ENCODE measurements around the gene RIPK4.

The RIPK4 gene

DNA sequence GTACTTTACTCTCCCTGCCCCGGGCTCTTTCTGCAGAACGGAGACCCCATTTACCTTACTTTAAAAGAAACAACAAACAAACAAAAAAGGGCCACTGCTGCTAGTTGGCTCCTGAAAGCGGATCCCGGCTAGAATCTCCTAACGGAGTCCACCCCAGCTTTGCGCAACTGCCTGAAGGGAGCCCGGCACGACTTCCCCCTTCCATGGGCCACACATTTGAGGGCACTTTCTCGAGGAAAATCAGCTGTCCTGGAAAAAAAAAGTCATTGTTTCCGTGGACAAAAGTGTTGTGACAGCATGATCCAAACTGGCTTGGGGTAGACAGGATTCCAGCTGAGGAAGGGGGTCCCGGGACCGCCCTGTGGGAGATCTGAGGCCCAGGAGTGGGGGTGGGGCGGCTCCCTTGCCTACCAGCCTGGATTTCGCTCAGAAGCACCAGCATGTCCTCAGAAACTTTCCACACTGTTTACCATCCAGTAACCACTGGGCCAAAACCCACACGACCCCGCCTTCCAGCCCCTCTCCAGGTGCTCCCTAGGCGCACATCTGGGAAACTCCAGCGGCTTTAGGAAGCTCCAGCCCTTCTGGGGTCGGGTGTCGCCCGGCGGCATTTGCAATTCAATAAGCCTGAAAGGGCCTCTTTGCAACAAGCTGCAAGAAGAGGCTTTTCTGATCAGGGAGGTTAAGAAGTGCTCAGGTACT lies 4.8 kb downstream of the RIPK4 start:
- DNase-seq (ENCODE audit: low read depth, low spot score): no peak
- TF ChIP-seq, protein P1, sequence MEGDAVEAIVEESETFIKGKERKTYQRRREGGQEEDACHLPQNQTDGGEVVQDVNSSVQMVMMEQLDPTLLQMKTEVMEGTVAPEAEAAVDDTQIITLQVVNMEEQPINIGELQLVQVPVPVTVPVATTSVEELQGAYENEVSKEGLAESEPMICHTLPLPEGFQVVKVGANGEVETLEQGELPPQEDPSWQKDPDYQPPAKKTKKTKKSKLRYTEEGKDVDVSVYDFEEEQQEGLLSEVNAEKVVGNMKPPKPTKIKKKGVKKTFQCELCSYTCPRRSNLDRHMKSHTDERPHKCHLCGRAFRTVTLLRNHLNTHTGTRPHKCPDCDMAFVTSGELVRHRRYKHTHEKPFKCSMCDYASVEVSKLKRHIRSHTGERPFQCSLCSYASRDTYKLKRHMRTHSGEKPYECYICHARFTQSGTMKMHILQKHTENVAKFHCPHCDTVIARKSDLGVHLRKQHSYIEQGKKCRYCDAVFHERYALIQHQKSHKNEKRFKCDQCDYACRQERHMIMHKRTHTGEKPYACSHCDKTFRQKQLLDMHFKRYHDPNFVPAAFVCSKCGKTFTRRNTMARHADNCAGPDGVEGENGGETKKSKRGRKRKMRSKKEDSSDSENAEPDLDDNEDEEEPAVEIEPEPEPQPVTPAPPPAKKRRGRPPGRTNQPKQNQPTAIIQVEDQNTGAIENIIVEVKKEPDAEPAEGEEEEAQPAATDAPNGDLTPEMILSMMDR (IDR thresholded peaks at IDR 0.05; ENCODE audit: low read depth, low read length): no peak
- H3K4me3 ChIP-seq (ENCODE audit: low read depth, low read length): no peak overlapping the region

GRCh38 chr21:41761211-41761933 lies 5.5 kb downstream of the RIPK4 start:
- DNase-seq (ENCODE audit: low read depth, low spot score): peak; percentile 13
- TF ChIP-seq, protein P1 (IDR thresholded peaks at IDR 0.05; ENCODE audit: low read depth, low read length): no peak
- no peak overlapping the region for H3K4me3 ChIP-seq (ENCODE audit: low read depth, low read length)
- in situ Hi-C loops (cut with HindIII; ENCODE audit: low sequenced_read_pairs): no loop called here

More for the DNA sequence above, 4.8 kb downstream of the RIPK4 start:
- in situ Hi-C loops (cut with HindIII; ENCODE audit: low sequenced_read_pairs): no loop called here

GRCh38 chr21:41760411-41760810 lies 6.4 kb downstream of the RIPK4 start:
- in situ Hi-C loops (cut with HindIII; ENCODE audit: low sequenced_read_pairs): no loop called here
- TF ChIP-seq, protein P1 (IDR thresholded peaks at IDR 0.05; ENCODE audit: low read depth, low read length): no peak
- no peak overlapping the region for H3K4me3 ChIP-seq (ENCODE audit: low read depth, low read length)
- no peak for DNase-seq (ENCODE audit: low read depth, low spot score)

GRCh38 chr21:41759926-41760325 lies 6.9 kb downstream of the RIPK4 start:
- in situ Hi-C loops (cut with HindIII; ENCODE audit: low sequenced_read_pairs): no loop called here
- no peak overlapping the region for H3K4me3 ChIP-seq (ENCODE audit: low read depth, low read length)
- DNase-seq (ENCODE audit: low read depth, low spot score): no peak
- TF ChIP-seq, protein P1 (IDR thresholded peaks at IDR 0.05; ENCODE audit: low read depth, low read length): no peak

DNA sequence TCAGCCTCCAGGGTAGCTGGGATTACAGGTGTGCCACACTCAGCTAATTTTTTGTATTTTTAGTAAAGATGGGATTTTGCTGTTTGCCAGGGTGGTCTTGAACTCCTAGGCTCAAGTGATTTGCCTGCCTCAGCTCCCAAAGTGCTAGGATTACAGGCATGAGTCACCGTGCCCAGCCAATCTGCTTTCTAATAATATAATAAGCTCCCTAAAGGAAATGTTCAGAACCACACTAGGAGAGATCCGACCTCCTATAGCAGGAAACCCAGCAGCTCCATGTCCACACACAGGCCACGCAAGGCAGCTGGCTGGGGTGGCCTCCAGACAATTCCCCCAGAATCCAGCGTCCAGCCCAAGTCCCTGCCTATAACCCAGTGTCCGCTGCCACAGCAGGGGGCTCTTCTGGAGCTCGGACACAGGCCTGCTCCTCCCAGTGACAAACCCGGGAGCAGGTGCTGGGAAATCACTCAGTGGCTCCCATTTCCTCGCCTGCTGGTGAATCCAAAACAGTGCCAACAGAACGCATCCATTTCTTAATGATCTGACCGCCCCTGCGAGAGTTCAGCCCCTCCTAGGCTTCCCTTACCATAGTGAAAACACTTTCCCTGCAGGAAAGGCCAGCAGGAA lies 7.5 kb downstream of the RIPK4 start:
- no peak overlapping the region for H3K4me3 ChIP-seq (ENCODE audit: low read depth, low read length)
- in situ Hi-C loops (cut with HindIII; ENCODE audit: low sequenced_read_pairs): no loop called here
- TF ChIP-seq, protein P1 (IDR thresholded peaks at IDR 0.05; ENCODE audit: low read depth, low read length): no peak
- no peak for DNase-seq (ENCODE audit: low read depth, low spot score)

GRCh38 chr21:41758550-41758949 lies 8.3 kb downstream of the RIPK4 start:
- TF ChIP-seq, protein P1 (IDR thresholded peaks at IDR 0.05; ENCODE audit: low read depth, low read length): no peak
- no peak overlapping the region for H3K4me3 ChIP-seq (ENCODE audit: low read depth, low read length)
- in situ Hi-C loops (cut with HindIII; ENCODE audit: low sequenced_read_pairs): no loop called here
- peak; percentile 27 for DNase-seq (ENCODE audit: low read depth, low spot score)

All from astrocyte of the spinal cord (primary cell).